Mesendoderm (in vitro differentiated cells): ENCODE data around the gene FOXRED1.
"Not testable (repeated sequence)": the region's sequence is repeated elsewhere in the genome, so short reads cannot be mapped to it uniquely, and the experiment has no call there.

ENCODE experiments used
- DNase-seq: peaks from one replicate; pipeline ENCODE4 v3.0.0; 2013
- H2AK5ac ChIP-seq: 2 replicates; pipeline ENCODE4 v1.6.1; 2013; ENCODE audit warnings: low read length, inconsistent platforms
- H2BK120ac ChIP-seq: 2 replicates; pipeline ENCODE4 v1.6.1; 2013; ENCODE audit warnings: low read depth, mild to moderate bottlenecking, low read length, moderate library complexity, mixed read lengths
- H2BK15ac ChIP-seq: replicated peaks from 2 replicates; pipeline ENCODE4 v1.6.1; 2013; ENCODE audit warnings: low read depth, mild to moderate bottlenecking, moderate library complexity
- H2BK5ac ChIP-seq: 2 replicates; pipeline ENCODE4 v1.6.1; 2013; ENCODE audit warnings: low read length, inconsistent platforms
- H3K18ac ChIP-seq: 2 replicates; pipeline ENCODE4 v1.6.1; 2013; ENCODE audit warnings: mild to moderate bottlenecking, low read length, mixed read lengths
- H3K23ac ChIP-seq: one replicate; pipeline ENCODE4 v1.6.1; 2013; ENCODE audit warnings: low read length
- H3K27ac ChIP-seq: 2 replicates; pipeline ENCODE4 v1.5.1; 2013; ENCODE audit warnings: low read depth, mild to moderate bottlenecking, inconsistent platforms, low read length, moderate library complexity
- H3K27me3 ChIP-seq: 2 replicates; pipeline ENCODE4 v1.6.1; 2013; ENCODE audit warnings: low read length, control low read depth, mild to moderate bottlenecking, inconsistent platforms; ENCODE audit not compliant: insufficient read depth, poor library complexity
- H3K36me3 ChIP-seq: 2 replicates; pipeline ENCODE4 v1.6.1; 2013; ENCODE audit warnings: low read length, inconsistent platforms; ENCODE audit not compliant: control insufficient read depth, insufficient read depth
- H3K4ac ChIP-seq: one replicate; pipeline ENCODE4 v1.6.1; 2013; ENCODE audit warnings: low read depth, mild to moderate bottlenecking, low read length, moderate library complexity
- H3K4me1 ChIP-seq: 2 replicates; pipeline ENCODE4 v1.6.1; 2013; ENCODE audit warnings: low read depth, low read length, inconsistent platforms; ENCODE audit not compliant: control insufficient read depth
- H3K4me2 ChIP-seq: 2 replicates; pipeline ENCODE4 v1.6.1; 2013; ENCODE audit warnings: low read length
- H3K4me3 ChIP-seq: 2 replicates; pipeline ENCODE4 v1.5.1; 2013; ENCODE audit warnings: mild to moderate bottlenecking, low read length
- H3K56ac ChIP-seq: one replicate; pipeline ENCODE4 v1.6.1; 2013; ENCODE audit warnings: low read length
- H3K79me1 ChIP-seq: 2 replicates; pipeline ENCODE4 v1.6.1; 2013; ENCODE audit warnings: low read length, inconsistent platforms
- H3K79me2 ChIP-seq: 2 replicates; pipeline ENCODE4 v1.6.1; 2013; ENCODE audit warnings: mild to moderate bottlenecking, low read length; ENCODE audit not compliant: control insufficient read depth, insufficient read depth
- H3K9ac ChIP-seq: 2 replicates; pipeline ENCODE4 v1.6.1; 2013; ENCODE audit warnings: low read length, inconsistent platforms
- H4K5ac ChIP-seq: one replicate; pipeline ENCODE4 v1.6.1; 2013; ENCODE audit warnings: low read length
- H4K8ac ChIP-seq: one replicate; pipeline ENCODE4 v1.6.1; 2013; ENCODE audit warnings: low read depth, mild to moderate bottlenecking, control low read depth, low read length, moderate library complexity
- WGBS: extraction: QIAGEN DNeasy Blood & Tissue Kit; methylation state at CpG from one replicate; pipeline ENCODE4 v1.1.7; 2013; ENCODE audit warnings: low lambda C conversion rate, missing lambda C conversion rate; ENCODE audit not compliant: insufficient coverage; ENCODE audit errors: extremely low coverage; 5-methylcytosine and 5-hydroxymethylcytosine counted together

Gene FOXRED1

DNA sequence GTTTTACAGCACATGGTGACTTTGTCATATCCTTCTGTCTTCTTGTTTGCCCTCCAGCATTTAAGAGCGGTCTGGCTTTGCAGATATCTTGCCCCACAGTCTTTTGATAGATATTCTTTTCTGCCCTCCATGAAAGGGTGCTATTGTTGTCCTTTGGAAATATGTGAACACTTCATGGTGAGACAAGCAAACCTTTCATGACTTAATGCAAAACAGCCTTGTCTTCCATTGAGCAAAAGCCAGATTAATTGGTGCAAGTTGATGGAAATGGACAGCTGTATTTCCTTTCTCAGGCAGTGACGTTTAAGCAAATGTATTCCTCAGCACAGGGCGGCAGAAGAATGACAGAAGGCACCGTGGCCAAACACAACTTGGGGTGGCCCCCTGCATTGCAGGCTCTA lies 39.3 kb downstream of the FOXRED1 start:
- H2BK5ac ChIP-seq, result no peak overlapping the region
- H2BK15ac ChIP-seq, result no peak overlapping the region
- no peak overlapping the region for H3K4me2 ChIP-seq
- H3K4ac ChIP-seq, result no peak overlapping the region
- no peak overlapping the region for H3K23ac ChIP-seq
- H2AK5ac ChIP-seq, result no peak overlapping the region
- H2BK120ac ChIP-seq, result no peak overlapping the region
- no peaks in the 10 kb centered on the region for H3K27me3 ChIP-seq
- WGBS, result no CpG with 5 or more reads among the region's 4 CpGs
- H3K56ac ChIP-seq, result no peak overlapping the region
- H3K79me1 ChIP-seq, result no peaks in the 10 kb centered on the region
- no peaks in the 10 kb centered on the region for H3K4me1 ChIP-seq
- H3K36me3 ChIP-seq, result no peaks in the 10 kb centered on the region
- DNase-seq, result no peak
- no peak overlapping the region for H3K9ac ChIP-seq
- H4K5ac ChIP-seq, result no peak overlapping the region
- no peak overlapping the region for H3K27ac ChIP-seq
- no peak overlapping the region for H3K18ac ChIP-seq
- no peaks in the 10 kb centered on the region for H3K79me2 ChIP-seq
- H4K8ac ChIP-seq, result no peak overlapping the region
- no peak overlapping the region for H3K4me3 ChIP-seq

DNA sequence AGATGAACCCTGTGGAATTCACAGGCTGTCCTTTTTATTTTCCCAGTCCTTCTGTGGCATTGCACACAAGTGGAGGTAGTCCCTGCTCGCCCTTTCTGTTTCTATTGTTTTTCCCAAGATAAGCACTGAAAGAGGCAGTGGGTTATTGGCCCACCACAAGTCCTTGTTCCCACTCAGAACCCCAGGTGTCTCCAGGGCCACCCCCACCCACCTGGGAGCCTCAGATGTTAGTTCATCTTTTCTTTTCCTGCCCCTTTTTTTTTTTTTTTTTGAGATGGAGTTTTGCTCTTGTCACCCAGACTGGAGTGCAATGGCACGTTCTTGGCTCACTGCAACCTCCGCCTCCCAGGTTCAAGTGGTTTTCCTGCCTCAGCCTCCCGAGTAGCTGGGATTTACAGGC lies 39.8 kb downstream of the FOXRED1 start:
- not testable (repeated sequence) for H3K27ac ChIP-seq
- WGBS, result no CpG with 5 or more reads among the region's 4 CpGs

DNA sequence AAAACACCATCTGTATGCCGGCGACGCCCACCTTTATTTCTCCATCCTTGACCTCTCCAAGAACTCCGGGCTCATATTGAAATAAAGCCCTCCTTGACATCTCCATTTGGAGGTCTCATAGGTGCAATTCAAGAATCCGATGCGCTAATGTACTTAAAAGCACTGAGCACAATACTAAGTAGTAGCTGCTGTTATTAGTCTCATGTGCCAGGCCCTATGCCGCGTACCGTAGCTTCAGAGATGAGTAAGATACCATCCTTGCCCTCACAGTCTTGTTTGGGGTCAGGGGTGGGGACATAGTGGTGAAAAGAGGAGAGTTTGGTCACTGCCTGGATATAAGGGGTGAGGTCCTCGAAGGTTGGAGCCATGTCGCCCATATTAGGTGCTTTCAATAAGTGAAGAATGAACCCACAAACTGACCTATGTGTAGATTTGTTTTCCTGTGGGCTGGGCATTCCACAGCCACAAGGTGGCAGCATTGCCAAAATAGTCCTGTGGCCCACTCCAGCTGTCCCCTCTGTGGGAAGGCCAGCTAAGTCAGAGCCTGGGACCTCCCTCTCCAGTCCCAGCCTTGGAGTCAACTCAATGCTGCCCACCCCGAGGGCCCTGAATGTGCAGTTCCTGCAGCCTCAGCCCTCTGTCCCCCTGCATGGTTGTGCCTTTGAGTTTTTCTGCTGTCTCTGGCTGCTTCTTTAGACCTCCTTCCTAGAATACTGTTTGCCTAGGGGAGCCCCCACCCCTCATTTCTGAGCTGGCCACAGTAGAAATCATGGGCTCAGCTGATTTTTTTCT lies 41.4 kb downstream of the FOXRED1 start:
- Histone ChIP-seq H4K5ac (no peak overlapping the region), H3K79me2 (no peaks in the 10 kb centered on the region), H2AK5ac (no peak overlapping the region), H4K8ac (no peak overlapping the region), H3K23ac (no peak overlapping the region), H3K36me3 (no peaks in the 10 kb centered on the region), H3K4me1 (no peaks in the 10 kb centered on the region), H2BK15ac (no peak overlapping the region), H2BK5ac (no peak overlapping the region), H3K4me2 (no peak overlapping the region), H3K4ac (no peak overlapping the region), H3K79me1 (no peaks in the 10 kb centered on the region), H3K27ac (no peak overlapping the region), H3K9ac (peak overlapping the region; percentile 31), H3K56ac (no peak overlapping the region), H3K18ac (no peak overlapping the region), H3K27me3 (no peaks in the 10 kb centered on the region), H2BK120ac (no peak overlapping the region), H3K4me3 (no peak overlapping the region)
- WGBS, result no CpG with 5 or more reads among the region's 12 CpGs
- peak; percentile 80 for DNase-seq

More for the DNA sequence above, 39.8 kb downstream of the FOXRED1 start:
- not testable (repeated sequence) for H3K27me3 ChIP-seq, H3K4me1 ChIP-seq, H2BK15ac ChIP-seq, H4K5ac ChIP-seq, H3K18ac ChIP-seq, H2AK5ac ChIP-seq, H3K56ac ChIP-seq, H3K4me2 ChIP-seq, H3K9ac ChIP-seq, H3K36me3 ChIP-seq, H3K4me3 ChIP-seq, H3K79me2 ChIP-seq, H3K79me1 ChIP-seq, H2BK5ac ChIP-seq, H4K8ac ChIP-seq, DNase-seq, H2BK120ac ChIP-seq, H3K4ac ChIP-seq, H3K23ac ChIP-seq

DNA sequence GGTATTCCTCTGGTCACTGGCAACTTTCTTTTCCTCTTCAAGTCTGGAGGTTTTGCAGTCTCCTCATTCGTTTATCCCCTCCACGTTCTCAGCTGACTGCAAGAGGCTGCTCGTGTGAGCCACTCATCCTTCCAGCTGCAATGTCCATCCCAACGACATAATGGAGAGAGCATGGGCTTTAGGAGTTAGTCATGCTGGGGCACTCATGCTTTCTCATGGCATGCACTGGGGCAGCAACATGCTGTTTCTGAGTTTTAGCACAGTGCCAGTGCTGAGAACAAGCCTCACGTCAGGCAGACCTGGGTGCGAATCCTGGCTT lies 42.0 kb downstream of the FOXRED1 start:
- Histone ChIP-seq H4K8ac (no peak overlapping the region), H3K18ac (no peak overlapping the region), H4K5ac (no peak overlapping the region), H2BK120ac (no peak overlapping the region), H2AK5ac (no peak overlapping the region), H3K79me1 (no peaks in the 10 kb centered on the region), H3K4ac (no peak overlapping the region), H3K4me1 (no peaks in the 10 kb centered on the region), H3K27ac (no peak overlapping the region), H3K23ac (no peak overlapping the region), H2BK15ac (no peak overlapping the region), H3K56ac (no peak overlapping the region), H3K9ac (no peak overlapping the region), H3K79me2 (no peaks in the 10 kb centered on the region), H3K36me3 (no peaks in the 10 kb centered on the region), H3K4me2 (no peak overlapping the region), H3K4me3 (no peak overlapping the region), H2BK5ac (no peak overlapping the region), H3K27me3 (no peaks in the 10 kb centered on the region)
- WGBS, result no CpG with 5 or more reads among the region's 6 CpGs
- DNase-seq, result no peak

DNA sequence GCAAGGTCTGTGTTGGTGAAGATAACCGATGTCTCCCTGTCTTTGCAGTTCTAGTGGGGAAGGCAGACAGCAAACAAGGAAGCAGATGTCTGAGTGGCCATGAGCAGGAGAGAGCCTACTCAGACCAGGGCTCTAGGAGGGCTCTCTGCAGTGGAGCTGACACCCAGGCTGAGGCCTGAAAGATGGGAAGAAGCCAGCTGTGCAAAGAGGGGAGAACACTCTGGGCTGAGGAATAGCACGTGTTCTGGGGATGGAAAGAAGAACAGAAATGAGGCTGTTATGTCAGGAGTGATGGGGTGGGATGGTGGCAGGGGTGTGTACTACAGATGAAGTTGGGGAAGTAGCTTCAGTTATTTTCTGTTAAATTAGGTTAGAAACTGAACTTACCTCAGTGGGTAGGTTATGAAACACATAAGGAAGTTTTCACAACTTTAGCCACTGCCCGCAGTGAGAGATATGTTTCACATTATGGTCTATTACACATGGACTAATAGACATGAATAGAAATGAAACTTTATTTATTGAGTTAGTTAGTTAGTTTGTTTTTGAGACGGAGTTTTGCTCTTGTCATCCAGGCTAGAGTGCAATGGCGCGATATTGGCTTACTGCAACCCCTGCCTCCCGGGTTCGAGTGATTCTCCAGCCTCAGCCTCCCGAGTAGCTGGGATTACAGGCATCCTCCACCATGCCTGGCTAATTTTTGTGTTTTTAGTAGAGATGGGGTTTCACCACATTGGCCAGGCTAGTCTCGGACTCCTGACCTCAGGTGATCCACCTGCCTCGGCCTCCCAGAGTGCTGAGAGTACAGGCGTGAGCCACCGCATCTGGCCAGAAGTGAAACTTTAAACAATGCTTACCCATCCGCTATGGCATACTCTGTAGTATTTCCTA lies 42.7 kb downstream of the FOXRED1 start:
- no peak overlapping the region for H3K27ac ChIP-seq
- no peak overlapping the region for H2AK5ac ChIP-seq
- no peaks in the 10 kb centered on the region for H3K79me1 ChIP-seq
- H3K4me2 ChIP-seq, result no peak overlapping the region
- H3K56ac ChIP-seq, result no peak overlapping the region
- no peak for DNase-seq
- no peak overlapping the region for H3K18ac ChIP-seq
- no peak overlapping the region for H3K23ac ChIP-seq
- no CpG with 5 or more reads among the region's 14 CpGs for WGBS
- no peaks in the 10 kb centered on the region for H3K36me3 ChIP-seq
- H2BK5ac ChIP-seq, result no peak overlapping the region
- H3K27me3 ChIP-seq, result no peaks in the 10 kb centered on the region
- H4K5ac ChIP-seq, result no peak overlapping the region
- H3K4me1 ChIP-seq, result no peaks in the 10 kb centered on the region
- H2BK120ac ChIP-seq, result no peak overlapping the region
- H3K4ac ChIP-seq, result no peak overlapping the region
- H4K8ac ChIP-seq, result no peak overlapping the region
- H2BK15ac ChIP-seq, result no peak overlapping the region
- no peaks in the 10 kb centered on the region for H3K79me2 ChIP-seq
- H3K9ac ChIP-seq, result no peak overlapping the region
- H3K4me3 ChIP-seq, result no peak overlapping the region
